ENCODE data around the gene DTD2.

- TF ChIP-seq CTCF (conservative IDR thresholded peaks at IDR 0.05; ENCODE audit: low read depth, low read length) (no peak), EZH2 (IDR thresholded peaks at IDR 0.05; ENCODE audit: low read length, unreplicated experiment) (no peak)
These were observed 37.4 kb downstream of the DTD2 start for GRCh38 chr14:31419967-31420318.
